ENCODE data around the gene ZNF512. TPM values are rescaled to one million over a fixed set of nuclear protein-coding genes. Genes with fewer than 3 reads are reported as not detected.
"Not testable (repeated sequence)": the region's sequence is repeated elsewhere in the genome, so short reads cannot be mapped to it uniquely, and the experiment has no call there.

ZNF512 gene
- total and polyA plus RNA-seq, 2 donors (not counting 1 experiment from before 2014, with no cell fraction given) = 33.3 to 72.3 TPM

DNA sequence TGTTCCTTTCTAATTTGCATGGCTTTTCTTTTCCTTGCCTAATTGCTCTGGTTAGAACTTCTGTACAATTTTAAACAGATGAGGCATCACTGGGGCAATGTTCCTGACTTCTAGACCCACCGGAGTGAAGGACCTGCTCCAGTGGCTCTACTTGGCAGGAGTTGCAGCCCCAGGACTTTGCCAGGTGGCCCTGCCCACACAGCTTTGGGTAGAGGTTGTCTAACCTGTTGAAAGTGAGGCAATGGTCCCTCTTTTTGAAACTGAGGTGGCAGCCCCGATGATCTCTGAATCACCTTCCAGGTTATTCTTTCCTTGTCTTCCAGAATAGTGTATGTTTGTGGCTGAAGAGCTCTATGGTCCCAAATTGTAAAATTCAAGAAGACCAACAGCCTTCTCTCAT, 29.9 kb upstream of the ZNF512 start:
- Mint-ChIP-seq H3K27ac (no peak overlapping the region), H3K9me3 (ENCODE audit: insufficient read depth) (no peaks in the 10 kb centered on the region), H3K4me3 (no peak overlapping the region), H3K27me3 (peaks cover 18% of the 10 kb centered on the region), H3K4me1 (no peaks in the 10 kb centered on the region)
- H3K36me3 ChIP-seq (replicated peaks in 1 of 2; ENCODE audit: control extremely low read depth in 1 of 2, control insufficient read depth in 1 of 2, extremely low read depth in 1 of 2, insufficient read depth in 2 of 2, low read length in 1 of 2) = no peaks in the 10 kb centered on the region
- ChIA-PET POLR2A (no interaction called here), CTCF (no interaction called here)
- no peak overlapping the region for H3K9ac ChIP-seq (ENCODE audit: low read length)
- no peak overlapping the region for H3K4me2 ChIP-seq (replicated peaks; ENCODE audit: low read depth, low read length, poor library complexity, severe bottlenecking)
- no peak for DNase-seq
- H3K4me1 ChIP-seq (ENCODE audit: control insufficient read depth in 2 of 2, insufficient read depth in 2 of 2, low read length in 2 of 2) = no peaks in the 10 kb centered on the region
- no peak for ATAC-seq (ENCODE audit: low read depth)
- H3K4me3 ChIP-seq (ENCODE audit: control extremely low read depth in 1 of 5, extremely low read depth in 1 of 5, insufficient read depth in 1 of 5, low read depth in 2 of 5, low read length in 4 of 5) = no peak overlapping the region
- WGBS (ENCODE audit: insufficient coverage) = 89% methylated on average over 1 of the region's 2 CpGs
- no peak overlapping the region for H3K27ac ChIP-seq (ENCODE audit: low read length in 2 of 2)
- no peak overlapping the region for H2AFZ ChIP-seq (ENCODE audit: insufficient read depth, low read depth, low read length, poor library complexity, severe bottlenecking)
- peaks cover 0 to 3% (median 2%) of the 10 kb centered on the region in 4 experiments for H3K27me3 ChIP-seq (replicated peaks in 1 of 4; ENCODE audit: control extremely low read depth in 1 of 4, control insufficient read depth in 3 of 4, insufficient read depth in 4 of 4, low read length in 3 of 4)
- H4K20me1 ChIP-seq (ENCODE audit: control insufficient read depth, insufficient read depth, low read length, poor library complexity, severe bottlenecking) = no peaks in the 10 kb centered on the region
- H3K79me2 ChIP-seq (ENCODE audit: control insufficient read depth, insufficient read depth, low read length) = no peaks in the 10 kb centered on the region
- no peaks in the 10 kb centered on the region for H3K9me3 ChIP-seq (ENCODE audit: control extremely low read depth in 1 of 3, control insufficient read depth in 2 of 3, insufficient read depth in 1 of 3, low read length in 2 of 3)
- no peak for TF ChIP-seq EZH2 (IDR thresholded peaks at IDR 0.05; ENCODE audit: borderline replicate concordance, insufficient read depth, low read depth, low read length, poor library complexity, severe bottlenecking)
- TF ChIP-seq, protein P1, sequence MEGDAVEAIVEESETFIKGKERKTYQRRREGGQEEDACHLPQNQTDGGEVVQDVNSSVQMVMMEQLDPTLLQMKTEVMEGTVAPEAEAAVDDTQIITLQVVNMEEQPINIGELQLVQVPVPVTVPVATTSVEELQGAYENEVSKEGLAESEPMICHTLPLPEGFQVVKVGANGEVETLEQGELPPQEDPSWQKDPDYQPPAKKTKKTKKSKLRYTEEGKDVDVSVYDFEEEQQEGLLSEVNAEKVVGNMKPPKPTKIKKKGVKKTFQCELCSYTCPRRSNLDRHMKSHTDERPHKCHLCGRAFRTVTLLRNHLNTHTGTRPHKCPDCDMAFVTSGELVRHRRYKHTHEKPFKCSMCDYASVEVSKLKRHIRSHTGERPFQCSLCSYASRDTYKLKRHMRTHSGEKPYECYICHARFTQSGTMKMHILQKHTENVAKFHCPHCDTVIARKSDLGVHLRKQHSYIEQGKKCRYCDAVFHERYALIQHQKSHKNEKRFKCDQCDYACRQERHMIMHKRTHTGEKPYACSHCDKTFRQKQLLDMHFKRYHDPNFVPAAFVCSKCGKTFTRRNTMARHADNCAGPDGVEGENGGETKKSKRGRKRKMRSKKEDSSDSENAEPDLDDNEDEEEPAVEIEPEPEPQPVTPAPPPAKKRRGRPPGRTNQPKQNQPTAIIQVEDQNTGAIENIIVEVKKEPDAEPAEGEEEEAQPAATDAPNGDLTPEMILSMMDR (IDR thresholded peaks at IDR 0.05) = no peak
- intact Hi-C loops (cut with micrococcal nuclease) = no loop called here

DNA sequence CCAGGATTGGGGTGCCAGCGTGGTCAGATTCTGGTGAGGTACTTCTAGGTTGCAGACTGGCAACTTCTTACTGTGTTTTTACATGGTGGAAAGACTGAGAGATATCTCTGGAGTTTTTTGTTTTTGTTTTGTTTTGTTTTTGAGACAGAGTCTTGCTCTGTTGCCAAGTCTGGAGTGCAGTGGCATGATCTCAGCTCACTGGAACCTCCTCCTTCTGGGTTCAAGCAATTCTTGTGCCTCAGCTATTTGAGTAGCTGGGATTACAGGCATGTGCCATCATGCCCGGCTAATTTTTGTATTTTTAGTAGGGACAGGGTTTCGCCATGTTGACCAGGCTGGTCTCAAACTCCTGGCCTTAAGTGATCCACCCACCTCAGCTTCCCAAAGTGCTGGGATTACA, 28.4 kb upstream of the ZNF512 start:
- H3K79me2 ChIP-seq (ENCODE audit: control insufficient read depth, insufficient read depth, low read length); H3K4me1 Mint-ChIP-seq; H3K4me2 ChIP-seq (replicated peaks; ENCODE audit: low read depth, low read length, poor library complexity, severe bottlenecking); DNase-seq; CTCF ChIA-PET; intact Hi-C loops (cut with micrococcal nuclease); H3K4me3 Mint-ChIP-seq; H3K9ac ChIP-seq (ENCODE audit: low read length); H3K9me3 ChIP-seq (ENCODE audit: control extremely low read depth in 1 of 3, control insufficient read depth in 2 of 3, insufficient read depth in 1 of 3, low read length in 2 of 3); H3K27me3 ChIP-seq (replicated peaks in 1 of 4; ENCODE audit: control extremely low read depth in 1 of 4, control insufficient read depth in 3 of 4, insufficient read depth in 4 of 4, low read length in 3 of 4); H3K36me3 ChIP-seq (replicated peaks in 1 of 2; ENCODE audit: control extremely low read depth in 1 of 2, control insufficient read depth in 1 of 2, extremely low read depth in 1 of 2, insufficient read depth in 2 of 2, low read length in 1 of 2); H3K4me1 ChIP-seq (ENCODE audit: control insufficient read depth in 2 of 2, insufficient read depth in 2 of 2, low read length in 2 of 2); POLR2A ChIA-PET; H3K4me3 ChIP-seq (ENCODE audit: control extremely low read depth in 1 of 5, extremely low read depth in 1 of 5, insufficient read depth in 1 of 5, low read depth in 2 of 5, low read length in 4 of 5); H2AFZ ChIP-seq (ENCODE audit: insufficient read depth, low read depth, low read length, poor library complexity, severe bottlenecking); H3K27ac Mint-ChIP-seq; H3K27ac ChIP-seq (ENCODE audit: low read length in 2 of 2); H3K9me3 Mint-ChIP-seq (ENCODE audit: insufficient read depth); ATAC-seq (ENCODE audit: low read depth); H4K20me1 ChIP-seq (ENCODE audit: control insufficient read depth, insufficient read depth, low read length, poor library complexity, severe bottlenecking): not testable (repeated sequence)
- 89% methylated on average over 1 of the region's 3 CpGs for WGBS (ENCODE audit: insufficient coverage)
- peaks cover 23% of the 10 kb centered on the region for H3K27me3 Mint-ChIP-seq

All from B cell (primary cell).